Mammary epithelial cell (primary cell): Measurements from ENCODE around the gene CDC42EP1.

Source experiments
- EZH2 ChIP-seq: IDR thresholded peaks from 2 replicates; pipeline ENCODE4 v1.6.1; 2012; ENCODE audit warnings: low read length, inconsistent platforms, borderline replicate concordance
- TF ChIP-seq, protein P1 (sequence below), 2 donors: IDR thresholded peaks in 1 of 2; conservative IDR thresholded peaks in 1 of 2; 2 replicates each; pipeline ENCODE4 v1.5.1; 2011 to 2012; ENCODE audit warnings: inconsistent platforms in 2 of 2, low read length in 2 of 2, mild to moderate bottlenecking in 2 of 2, control low read depth in 1 of 2, low read depth in 1 of 2; ENCODE audit not compliant: insufficient read depth in 1 of 2; ENCODE audit errors: extremely low read depth in 1 of 2

DNA sequence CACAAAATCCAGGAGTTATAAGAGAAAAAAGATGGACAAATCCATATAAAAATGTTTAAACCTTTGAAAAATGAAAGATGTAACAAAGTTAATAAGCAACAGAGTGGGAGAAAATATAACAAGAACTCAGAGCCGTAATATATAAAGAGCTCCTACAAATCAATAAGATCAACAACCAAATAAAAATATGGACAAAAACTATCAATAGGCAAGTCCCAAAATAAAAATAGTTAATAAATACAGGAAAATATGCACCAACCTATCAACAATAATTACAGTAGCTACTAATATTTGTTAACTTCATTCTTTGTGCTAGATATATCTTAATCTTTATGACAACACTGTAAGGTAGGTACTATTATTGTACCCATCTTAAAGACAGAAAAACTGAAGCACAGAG is 43.8 kb upstream of the CDC42EP1 start:
- TF ChIP-seq, protein P1, sequence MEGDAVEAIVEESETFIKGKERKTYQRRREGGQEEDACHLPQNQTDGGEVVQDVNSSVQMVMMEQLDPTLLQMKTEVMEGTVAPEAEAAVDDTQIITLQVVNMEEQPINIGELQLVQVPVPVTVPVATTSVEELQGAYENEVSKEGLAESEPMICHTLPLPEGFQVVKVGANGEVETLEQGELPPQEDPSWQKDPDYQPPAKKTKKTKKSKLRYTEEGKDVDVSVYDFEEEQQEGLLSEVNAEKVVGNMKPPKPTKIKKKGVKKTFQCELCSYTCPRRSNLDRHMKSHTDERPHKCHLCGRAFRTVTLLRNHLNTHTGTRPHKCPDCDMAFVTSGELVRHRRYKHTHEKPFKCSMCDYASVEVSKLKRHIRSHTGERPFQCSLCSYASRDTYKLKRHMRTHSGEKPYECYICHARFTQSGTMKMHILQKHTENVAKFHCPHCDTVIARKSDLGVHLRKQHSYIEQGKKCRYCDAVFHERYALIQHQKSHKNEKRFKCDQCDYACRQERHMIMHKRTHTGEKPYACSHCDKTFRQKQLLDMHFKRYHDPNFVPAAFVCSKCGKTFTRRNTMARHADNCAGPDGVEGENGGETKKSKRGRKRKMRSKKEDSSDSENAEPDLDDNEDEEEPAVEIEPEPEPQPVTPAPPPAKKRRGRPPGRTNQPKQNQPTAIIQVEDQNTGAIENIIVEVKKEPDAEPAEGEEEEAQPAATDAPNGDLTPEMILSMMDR (conservative IDR thresholded peaks at IDR 0.05 in 1 of 2, IDR thresholded peaks at IDR 0.05 in 1 of 2; ENCODE audit: extremely low read depth in 1 of 2, insufficient read depth in 1 of 2, low read depth in 1 of 2, low read length in 2 of 2): no peak
- TF ChIP-seq EZH2: no peak
